Astrocyte of the cerebellum (primary cell): ENCODE measurements around the gene PUM1.
A peak's percentile ranks its signal among the peaks of the same experiment; 100 is the strongest.

ENCODE experiments used
- DNase-seq: peaks from one replicate; pipeline ENCODE4 v3.0.0-alpha.2; 2011; ENCODE audit warnings: low read depth
- H3K4me3 ChIP-seq: 2 replicates; pipeline ENCODE4 v1.5.1; 2011; ENCODE audit warnings: mild to moderate bottlenecking, low read depth, low read length, moderate library complexity
- in situ Hi-C: cut with HindIII; loops from 2 replicates; pipeline ENCODE4 v1.10.0; 2017; ENCODE audit warnings: low sequenced_read_pairs
- TF ChIP-seq, protein P1 (sequence below): IDR thresholded peaks from 2 replicates; pipeline ENCODE4 v1.5.1; 2012; ENCODE audit warnings: low read length, low read depth, moderate library complexity, mild to moderate bottlenecking; ENCODE audit errors: missing control alignments

The PUM1 gene

DNA sequence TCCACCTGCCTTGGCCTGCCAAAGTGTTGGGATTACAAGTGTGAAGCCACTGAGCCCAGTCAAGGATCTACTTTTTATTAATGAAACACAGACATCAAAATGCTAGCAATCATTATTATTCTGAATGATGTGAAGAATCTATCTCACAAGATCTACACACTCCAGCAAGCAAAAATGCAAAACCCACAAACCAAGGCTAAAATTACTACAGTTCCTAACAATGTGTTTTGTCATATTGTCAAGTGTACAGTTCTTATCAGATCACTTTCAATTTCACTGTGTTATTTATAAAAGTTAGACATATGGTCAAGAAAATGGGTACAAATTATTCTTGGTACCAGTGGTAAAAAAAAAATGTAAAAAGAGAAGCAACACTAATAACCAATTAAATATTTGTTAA, 95.6 kb downstream of the PUM1 start:
- no peak overlapping the region for H3K4me3 ChIP-seq
- in situ Hi-C loops, result no loop called here
- TF ChIP-seq, protein P1, sequence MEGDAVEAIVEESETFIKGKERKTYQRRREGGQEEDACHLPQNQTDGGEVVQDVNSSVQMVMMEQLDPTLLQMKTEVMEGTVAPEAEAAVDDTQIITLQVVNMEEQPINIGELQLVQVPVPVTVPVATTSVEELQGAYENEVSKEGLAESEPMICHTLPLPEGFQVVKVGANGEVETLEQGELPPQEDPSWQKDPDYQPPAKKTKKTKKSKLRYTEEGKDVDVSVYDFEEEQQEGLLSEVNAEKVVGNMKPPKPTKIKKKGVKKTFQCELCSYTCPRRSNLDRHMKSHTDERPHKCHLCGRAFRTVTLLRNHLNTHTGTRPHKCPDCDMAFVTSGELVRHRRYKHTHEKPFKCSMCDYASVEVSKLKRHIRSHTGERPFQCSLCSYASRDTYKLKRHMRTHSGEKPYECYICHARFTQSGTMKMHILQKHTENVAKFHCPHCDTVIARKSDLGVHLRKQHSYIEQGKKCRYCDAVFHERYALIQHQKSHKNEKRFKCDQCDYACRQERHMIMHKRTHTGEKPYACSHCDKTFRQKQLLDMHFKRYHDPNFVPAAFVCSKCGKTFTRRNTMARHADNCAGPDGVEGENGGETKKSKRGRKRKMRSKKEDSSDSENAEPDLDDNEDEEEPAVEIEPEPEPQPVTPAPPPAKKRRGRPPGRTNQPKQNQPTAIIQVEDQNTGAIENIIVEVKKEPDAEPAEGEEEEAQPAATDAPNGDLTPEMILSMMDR, result no peak
- DNase-seq, result no peak

DNA sequence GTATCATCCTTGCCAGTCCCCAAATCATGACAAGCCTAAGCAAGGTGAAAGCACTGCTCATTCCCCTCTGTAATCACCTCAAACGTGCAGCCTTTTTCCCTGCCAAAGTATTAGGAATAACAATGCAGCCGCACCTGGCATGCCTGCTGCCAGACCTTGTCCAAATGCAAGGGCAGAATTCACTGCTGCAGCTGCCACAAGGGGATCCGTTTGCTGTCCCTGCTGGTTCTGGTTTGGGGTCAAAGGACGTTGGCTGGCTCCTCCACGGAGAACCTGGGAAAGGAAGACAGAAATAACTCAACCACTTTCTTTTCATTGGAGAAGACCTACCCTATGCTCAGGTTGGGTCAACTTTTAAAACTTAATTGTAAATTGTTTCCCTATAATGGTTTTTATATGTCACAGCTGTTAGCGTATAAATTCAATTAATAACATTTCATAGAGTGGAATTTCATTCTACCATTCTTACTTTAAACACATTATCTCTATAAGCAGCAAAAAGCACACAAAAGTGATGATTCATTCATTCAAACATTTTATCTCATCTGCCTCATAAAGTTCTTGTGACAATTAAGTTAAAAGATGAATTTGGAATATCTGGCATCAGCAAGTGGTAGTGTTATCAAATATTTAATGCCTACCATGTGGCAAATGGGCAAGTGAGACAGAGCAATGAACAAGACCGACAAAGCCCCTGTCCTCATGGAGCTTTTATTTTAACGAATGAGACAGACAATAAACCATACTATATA, 97.1 kb downstream of the PUM1 start:
- no peak overlapping the region for H3K4me3 ChIP-seq
- TF ChIP-seq, protein P1, result no peak
- DNase-seq, result no peak
- in situ Hi-C loops, result no loop called here

DNA sequence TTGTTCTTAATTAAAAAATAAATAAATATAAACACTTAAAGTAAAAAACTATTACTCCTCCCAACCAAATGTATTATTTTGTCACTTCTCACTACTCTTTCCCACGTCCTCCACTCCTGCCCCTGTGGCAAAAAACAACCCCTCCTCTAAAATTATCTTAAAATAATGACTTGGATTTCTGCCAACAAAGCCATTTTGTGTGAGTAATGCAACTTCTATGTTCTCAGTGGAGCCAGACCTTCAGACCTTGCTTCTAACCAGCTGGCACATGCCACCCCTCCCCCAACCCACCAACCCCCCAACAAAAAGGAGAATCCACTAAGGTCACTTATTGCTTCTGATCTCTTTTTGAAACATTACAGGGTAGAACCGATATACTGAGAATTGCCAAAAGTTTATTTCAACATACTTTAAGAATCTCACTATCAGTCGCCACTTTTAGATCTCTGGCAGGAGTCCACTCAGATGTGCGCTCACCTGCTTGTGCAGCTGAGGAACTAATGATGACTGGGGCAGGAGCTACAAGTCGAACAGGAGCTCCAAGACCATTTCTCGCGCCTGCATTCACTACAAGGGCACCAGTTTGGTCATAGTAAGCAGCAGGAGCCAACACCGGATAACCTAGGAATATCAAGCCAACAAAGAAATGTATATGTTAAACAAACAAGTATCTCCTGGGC, 98.7 kb downstream of the PUM1 start:
- peak; percentile 42 for DNase-seq
- in situ Hi-C loops, result no loop called here
- TF ChIP-seq, protein P1, result no peak
- H3K4me3 ChIP-seq, result no peak overlapping the region

DNA sequence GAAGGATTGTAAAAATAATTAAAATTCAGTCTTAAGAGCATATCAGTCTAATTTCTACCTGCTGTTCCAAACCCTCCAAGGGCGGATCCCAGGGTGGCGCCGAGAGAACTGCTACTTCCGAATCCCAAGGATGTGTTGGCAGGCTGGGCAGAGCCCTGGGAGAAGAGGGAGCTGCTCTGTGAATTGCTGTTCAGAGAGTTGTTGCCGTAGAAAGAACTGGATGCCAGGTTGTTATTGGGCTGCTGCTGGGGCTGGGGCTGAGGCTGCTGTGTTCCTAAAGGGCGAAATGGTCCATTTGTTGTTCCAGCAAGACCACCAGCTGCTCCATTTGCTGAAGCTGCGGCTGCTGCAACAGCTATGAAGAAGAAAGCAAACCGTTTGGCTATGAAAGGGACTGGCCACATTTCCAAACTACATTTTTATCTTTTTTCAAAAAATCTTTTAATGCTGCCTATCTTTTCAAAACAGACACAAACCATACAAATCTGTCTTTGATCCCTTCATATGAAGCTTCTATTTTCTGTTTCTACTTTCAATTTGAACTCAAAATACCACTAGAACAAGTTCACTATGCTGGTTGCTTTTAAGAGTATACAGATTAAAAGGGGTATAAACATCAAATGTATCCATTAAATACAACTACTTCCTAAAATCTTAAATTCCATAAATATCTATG, 99.5 kb downstream of the PUM1 start:
- TF ChIP-seq, protein P1, result no peak
- DNase-seq, result no peak
- no peak overlapping the region for H3K4me3 ChIP-seq
- in situ Hi-C loops, result no loop called here

DNA sequence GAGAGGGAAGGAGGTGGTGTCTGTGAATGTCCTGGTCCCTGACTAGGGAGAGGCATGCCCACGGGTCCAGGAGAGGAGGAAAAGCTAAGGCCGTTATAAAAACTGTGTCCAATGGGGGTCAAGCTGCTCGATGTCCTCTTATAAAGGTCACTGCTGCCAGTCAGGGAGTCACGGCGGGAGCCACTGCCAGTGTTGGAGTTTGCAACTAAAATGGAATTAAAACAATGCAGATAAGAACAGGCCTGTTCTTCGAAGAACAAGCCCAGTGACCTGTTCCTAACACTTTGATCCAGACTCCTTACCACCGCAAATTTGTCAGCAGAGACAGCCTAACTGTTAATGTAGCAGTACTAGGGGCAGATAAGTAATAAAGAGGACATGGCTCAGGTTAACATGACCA, 100.8 kb downstream of the PUM1 start:
- no peak for DNase-seq

More for the DNA sequence above, 100.8 kb downstream of the PUM1 start:
- in situ Hi-C loops, result no loop called here
- no peak overlapping the region for H3K4me3 ChIP-seq
- TF ChIP-seq, protein P1, result no peak
